MM.1S (cell line): ENCODE results near the gene OBSCN.

Experiments
- DNase-seq: peaks from one replicate; pipeline ENCODE4 v3.0.0-alpha.2; 2015
- H2AFZ ChIP-seq: fragments of 300-600 bp; sonication (generic); 2 replicates; pipeline ENCODE4 v1.6.0; 2016; ENCODE audit warnings: antibody characterized with exemption, low read length
- H3F3A ChIP-seq: fragments of 300-600 bp; sonication (generic); 2 replicates; pipeline ENCODE4 v1.6.1; 2016; ENCODE audit warnings: mild to moderate bottlenecking, antibody characterized with exemption, low read length, moderate library complexity, mixed read lengths; ENCODE audit not compliant: insufficient read depth
- H3K27ac ChIP-seq: fragments of 300-600 bp; sonication (generic); 2 replicates; pipeline ENCODE4 v1.5.1; 2016; ENCODE audit warnings: mild to moderate bottlenecking, low read length
- H3K27me3 ChIP-seq: fragments of 300-600 bp; sonication (generic); replicated peaks from 2 replicates; pipeline ENCODE4 v1.6.0; 2016; ENCODE audit warnings: low read length; ENCODE audit not compliant: insufficient read depth
- H3K36me3 ChIP-seq: fragments of 300-600 bp; sonication (generic); replicated peaks from 2 replicates; pipeline ENCODE4 v1.6.1; 2016; ENCODE audit warnings: mild to moderate bottlenecking, low read length, mixed read lengths; ENCODE audit not compliant: insufficient read depth
- H3K4me1 ChIP-seq: fragments of 300-600 bp; sonication (generic); 2 replicates; pipeline ENCODE4 v1.6.1; 2016; ENCODE audit warnings: low read length, mixed read lengths
- H3K4me2 ChIP-seq: fragments of 300-600 bp; sonication (generic); 2 replicates; pipeline ENCODE4 v1.6.0; 2016; ENCODE audit warnings: low read depth, low read length
- H3K4me3 ChIP-seq: fragments of 300-600 bp; sonication (generic); 2 replicates; pipeline ENCODE4 v1.5.1; 2016; ENCODE audit warnings: low read length, mixed read lengths
- H3K79me2 ChIP-seq: fragments of 300-600 bp; sonication (generic); 2 replicates; pipeline ENCODE4 v1.6.1; 2016; ENCODE audit warnings: mixed run types, low read length, mixed read lengths
- H3K9ac ChIP-seq: fragments of 300-600 bp; sonication (generic); 2 replicates; pipeline ENCODE4 v1.6.1; 2016; ENCODE audit warnings: low read length, mixed read lengths
- H3K9me2 ChIP-seq: fragments of 300-600 bp; sonication (generic); replicated peaks from 2 replicates; pipeline ENCODE4 v1.6.1; 2016; ENCODE audit warnings: mild to moderate bottlenecking, low read length, mixed read lengths; ENCODE audit not compliant: insufficient read depth
- H3K9me3 ChIP-seq: fragments of 300-600 bp; sonication (generic); replicated peaks from 2 replicates; pipeline ENCODE4 v1.6.1; 2016; ENCODE audit warnings: mild to moderate bottlenecking, low read length, mixed read lengths; ENCODE audit not compliant: insufficient read depth
- H4K20me1 ChIP-seq: fragments of 300-600 bp; sonication (generic); 2 replicates; pipeline ENCODE4 v1.6.1; 2016; ENCODE audit warnings: mild to moderate bottlenecking, low read length, moderate library complexity, mixed read lengths; ENCODE audit not compliant: insufficient read depth
- CTCF ChIP-seq: fragments of 300-600 bp; sonication (generic); IDR thresholded peaks from 2 replicates; pipeline ENCODE4 v1.5.1; 2016; ENCODE audit warnings: antibody characterized with exemption, low read length, mixed read lengths
- EZH2 ChIP-seq: fragments of 300-600 bp; sonication (generic); optimal IDR thresholded peaks from 2 replicates; pipeline ENCODE3; 2017; ENCODE audit warnings: low read depth, mild to moderate bottlenecking, antibody characterized with exemption, low read length, mixed read lengths
- EZH2phosphoT487 ChIP-seq: fragments of 300-600 bp; sonication (generic); IDR thresholded peaks from 2 replicates; pipeline ENCODE4 v1.6.1; 2018; ENCODE audit warnings: antibody characterized with exemption, low read length

The OBSCN gene

GRCh38 chr1:228354390-228355320 lies 146.8 kb downstream of the OBSCN start:
- Histone ChIP-seq H3K9me2 (no peaks in the 10 kb centered on the region), H3K4me3 (no peak overlapping the region), H4K20me1 (no peaks in the 10 kb centered on the region), H2AFZ (no peak overlapping the region), H3K4me2 (no peak overlapping the region), H3K27ac (no peak overlapping the region), H3K27me3 (no peaks in the 10 kb centered on the region), H3K9me3 (no peaks in the 10 kb centered on the region), H3F3A (no peaks in the 10 kb centered on the region), H3K4me1 (no peaks in the 10 kb centered on the region), H3K79me2 (no peaks in the 10 kb centered on the region), H3K36me3 (no peaks in the 10 kb centered on the region), H3K9ac (no peak overlapping the region)
- TF ChIP-seq EZH2 (no peak), CTCF (no peak), EZH2phosphoT487 (no peak)
- no peak for DNase-seq

- Histone ChIP-seq H3K9ac (no peak overlapping the region), H3K27me3 (no peaks in the 10 kb centered on the region), H2AFZ (no peak overlapping the region), H3K4me1 (no peaks in the 10 kb centered on the region), H3K4me2 (no peak overlapping the region), H3K9me3 (no peaks in the 10 kb centered on the region), H3K36me3 (no peaks in the 10 kb centered on the region), H3K27ac (no peak overlapping the region), H3F3A (no peaks in the 10 kb centered on the region), H3K9me2 (no peaks in the 10 kb centered on the region), H3K79me2 (no peaks in the 10 kb centered on the region), H3K4me3 (no peak overlapping the region), H4K20me1 (no peaks in the 10 kb centered on the region)
- TF ChIP-seq CTCF (no peak), EZH2phosphoT487 (no peak), EZH2 (no peak)
- no peak for DNase-seq
Observed at GRCh38 chr1:228356897-228357680, 149.2 kb downstream of the OBSCN start.

GRCh38 chr1:228358039-228358763 lies 150.4 kb downstream of the OBSCN start:
- Histone ChIP-seq H2AFZ (no peak overlapping the region), H3K36me3 (no peaks in the 10 kb centered on the region), H3K4me2 (no peak overlapping the region), H3K4me3 (no peak overlapping the region), H3K27me3 (no peaks in the 10 kb centered on the region), H3K79me2 (no peaks in the 10 kb centered on the region), H3F3A (no peaks in the 10 kb centered on the region), H3K9ac (no peak overlapping the region), H3K9me2 (no peaks in the 10 kb centered on the region), H3K4me1 (no peaks in the 10 kb centered on the region), H3K27ac (no peak overlapping the region), H3K9me3 (no peaks in the 10 kb centered on the region), H4K20me1 (no peaks in the 10 kb centered on the region)
- no peak for TF ChIP-seq EZH2
- no peak for DNase-seq
